ENCODE data around the gene P2RY8.
"Not testable (repeated sequence)": the region's sequence is repeated elsewhere in the genome, so short reads cannot be mapped to it uniquely, and the experiment has no call there.

The P2RY8 gene

DNA sequence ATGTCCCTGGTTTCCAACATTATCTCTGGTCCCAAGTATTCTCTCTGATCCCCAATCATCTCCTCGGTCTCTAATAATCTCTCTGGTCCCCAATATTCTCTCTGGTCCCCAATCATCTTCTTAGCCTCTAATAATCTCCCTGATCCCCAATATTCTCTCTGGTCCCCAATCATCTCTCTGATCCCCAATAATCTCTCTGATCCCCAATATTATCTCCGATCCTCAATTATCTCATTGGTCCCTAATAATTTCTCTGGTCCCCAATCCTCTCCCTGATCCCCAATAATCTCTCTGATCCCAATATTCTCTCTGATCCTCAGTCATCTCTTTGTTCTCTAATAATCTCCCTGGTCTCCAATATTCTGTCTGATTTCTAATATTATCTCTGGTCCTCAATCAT lies 16.6 kb downstream of the P2RY8 start:
- no peak for DNase-seq (ENCODE audit: low read depth in 3 of 3, low spot score in 1 of 3)

DNA sequence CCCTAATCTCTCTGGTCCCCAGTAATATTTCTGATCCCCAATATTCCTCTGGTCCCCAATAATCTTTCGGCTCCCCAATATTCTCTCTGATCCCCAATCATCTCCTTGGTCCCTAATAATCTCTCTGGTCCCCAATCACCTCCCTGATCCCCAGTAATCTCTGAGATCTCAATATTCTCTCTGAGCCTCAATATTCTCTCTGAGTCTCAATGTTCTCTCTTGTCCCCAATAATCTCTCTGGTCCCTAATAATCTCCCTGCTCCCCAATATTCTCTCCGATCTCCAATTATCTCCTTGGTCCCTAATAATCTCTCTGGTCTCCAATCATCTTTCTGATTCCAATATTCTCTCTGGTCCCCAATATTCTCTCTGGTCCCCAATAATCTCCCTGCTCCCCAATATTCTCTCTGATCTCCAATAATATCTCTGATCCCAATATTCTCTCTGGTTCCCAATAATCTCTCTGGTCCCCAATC lies 17.9 kb downstream of the P2RY8 start:
- no peak for DNase-seq (ENCODE audit: low read depth in 3 of 3, low spot score in 1 of 3)

DNA sequence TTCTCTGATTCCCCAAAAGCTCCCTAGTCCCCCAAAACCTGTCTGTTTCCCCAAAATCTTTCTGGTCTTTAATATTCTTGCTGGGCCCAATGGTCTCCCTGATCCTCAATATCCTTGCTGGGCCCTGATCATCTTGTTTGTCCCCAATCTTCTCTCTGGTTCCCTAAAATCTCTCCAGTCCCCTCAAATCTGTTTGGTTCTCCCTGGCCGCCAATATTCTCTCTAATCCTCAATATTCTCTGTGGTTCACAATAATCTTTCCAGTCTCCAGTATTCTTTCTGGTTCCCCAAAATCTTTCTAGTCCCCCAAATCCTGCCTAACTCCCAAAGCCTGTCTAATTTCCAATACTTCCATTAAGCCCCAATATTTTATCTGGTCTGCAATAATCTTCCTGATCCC lies 18.5 kb downstream of the P2RY8 start:
- DNase-seq (ENCODE audit: low read depth in 3 of 3, low spot score in 1 of 3): no peak

DNA sequence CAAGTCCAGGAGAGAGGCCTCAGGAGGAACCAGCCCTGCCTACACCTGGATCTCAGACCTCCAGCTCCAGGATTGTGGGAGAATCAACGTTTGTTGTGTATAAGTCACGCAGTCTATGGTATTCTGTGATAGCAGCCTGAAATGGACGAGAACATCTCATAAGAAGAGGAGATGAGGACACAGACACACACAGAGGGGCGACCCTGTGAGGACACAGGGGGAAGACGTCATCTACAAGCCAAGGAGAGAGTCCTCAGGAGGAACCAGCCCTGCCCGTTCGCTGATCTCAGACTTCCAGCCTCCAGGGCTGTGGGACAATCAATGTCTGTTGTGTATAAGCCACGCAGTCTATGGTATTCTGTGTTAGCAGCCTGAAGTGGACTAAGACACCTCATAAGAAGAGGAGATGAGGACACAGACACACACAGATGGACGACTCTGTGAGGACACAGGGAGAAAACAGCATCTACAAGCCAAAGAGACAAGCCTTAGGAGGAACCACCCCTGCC lies 20.3 kb downstream of the P2RY8 start:
- DNase-seq (ENCODE audit: low read depth in 3 of 3, low spot score in 1 of 3): no peak

DNA sequence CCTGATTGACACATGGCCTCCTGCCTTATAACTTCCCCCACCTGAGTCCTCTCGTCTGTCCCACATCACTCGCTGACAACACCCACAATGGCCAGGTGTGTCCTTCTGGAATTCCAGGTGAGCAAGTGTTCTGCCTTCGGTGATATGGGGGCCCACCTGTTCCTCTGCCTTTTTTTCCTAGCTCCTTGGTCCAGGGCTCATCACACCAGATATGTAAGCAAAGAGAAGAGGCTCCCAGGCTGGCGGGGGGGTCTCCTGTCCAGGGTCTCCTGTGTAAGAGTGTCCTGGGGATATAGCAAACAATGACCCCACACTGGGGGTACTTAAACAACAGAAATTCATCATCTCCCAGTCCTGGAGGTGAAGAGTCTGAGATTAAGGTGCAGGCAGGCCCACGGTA lies 25.2 kb downstream of the P2RY8 start:
- no peak for DNase-seq (ENCODE audit: low read depth in 3 of 3, low spot score in 1 of 3)

DNA sequence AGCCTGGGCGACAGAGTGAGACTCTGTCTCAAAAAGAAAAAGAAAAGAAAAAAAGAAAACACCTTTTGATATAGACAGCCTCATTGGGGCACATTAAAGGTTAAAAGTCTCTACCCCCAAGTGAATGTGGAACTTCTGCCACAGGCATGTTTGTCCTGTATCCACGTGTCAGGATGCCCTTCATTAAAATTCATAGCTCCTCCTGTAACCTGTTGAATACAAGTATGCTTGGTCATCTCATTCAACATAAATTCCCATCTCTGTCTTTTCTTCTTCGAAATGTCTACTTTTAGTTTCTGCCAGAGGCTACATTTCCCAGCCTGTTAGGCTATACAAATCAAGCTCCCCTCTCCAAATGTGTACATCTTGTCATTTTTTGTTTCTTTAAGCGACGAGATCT lies 25.8 kb downstream of the P2RY8 start:
- no peak for DNase-seq (ENCODE audit: low read depth in 3 of 3, low spot score in 1 of 3)

DNA sequence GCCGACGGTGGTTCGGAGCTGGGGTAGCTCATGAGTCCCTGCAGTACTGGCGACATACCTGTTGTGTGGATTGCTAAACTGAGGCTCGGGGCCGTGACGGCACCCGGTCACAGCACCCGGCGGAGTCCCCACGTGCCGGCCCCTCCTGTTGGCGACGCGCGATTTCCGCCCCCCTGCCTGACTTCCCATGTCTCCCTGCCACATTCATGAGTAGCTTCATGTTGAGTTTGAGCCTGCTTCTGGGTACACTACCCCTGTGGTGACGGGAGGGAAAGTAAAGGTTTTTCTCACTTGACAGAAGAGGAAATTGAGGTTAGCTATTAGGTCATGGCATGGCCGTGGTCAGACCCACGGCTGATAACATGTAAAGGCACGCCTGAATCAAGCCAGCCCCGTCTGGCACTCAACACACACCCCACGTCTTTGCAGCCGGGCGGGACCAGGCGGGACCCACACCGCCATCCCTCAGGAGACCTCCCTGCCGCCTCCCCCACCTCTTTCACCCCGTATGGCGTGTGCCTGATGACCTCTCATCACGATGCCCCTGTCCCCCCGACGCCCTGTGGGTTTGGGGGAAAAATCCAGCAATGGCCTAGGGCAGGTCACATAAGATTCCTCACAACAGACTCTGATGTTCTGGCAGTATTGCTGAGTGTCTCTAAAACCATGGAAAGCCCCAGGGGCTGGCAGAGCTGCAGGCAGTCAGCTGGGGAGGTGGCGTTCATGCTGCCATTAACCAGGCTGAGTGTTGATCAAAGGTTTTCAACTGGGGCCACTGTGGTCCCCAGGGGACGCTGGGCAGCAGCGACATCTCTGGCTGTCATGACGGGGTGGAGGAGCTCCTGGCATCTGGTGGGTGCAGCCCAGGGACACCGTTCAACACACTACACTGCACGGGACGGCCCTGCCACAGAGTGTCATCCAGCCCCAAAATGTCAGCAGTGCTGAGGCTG lies 29.2 kb downstream of the P2RY8 start:
- no peak for DNase-seq (ENCODE audit: low read depth in 3 of 3, low spot score in 1 of 3)

DNA sequence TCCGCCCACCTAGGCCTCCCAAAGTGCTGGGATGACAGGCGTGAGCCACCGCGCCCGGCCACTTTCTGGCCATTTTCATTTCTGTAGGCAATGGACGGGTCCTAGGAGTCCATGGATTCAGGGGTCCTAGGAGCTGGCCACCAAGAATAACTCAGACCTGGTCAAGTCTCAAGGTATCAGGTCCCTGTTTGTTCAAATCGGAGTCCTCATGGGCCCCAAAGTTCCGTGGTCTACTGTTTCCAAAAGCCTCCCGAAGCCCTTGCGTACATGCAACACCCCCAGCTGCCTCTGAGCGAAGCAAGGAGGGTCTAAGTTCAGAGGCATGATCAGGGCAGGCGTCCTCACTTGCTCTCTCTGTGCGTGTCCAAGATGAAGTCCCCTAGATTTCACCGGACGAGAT lies 30.1 kb downstream of the P2RY8 start:
- no peak for DNase-seq (ENCODE audit: low read depth in 3 of 3, low spot score in 1 of 3)

DNA sequence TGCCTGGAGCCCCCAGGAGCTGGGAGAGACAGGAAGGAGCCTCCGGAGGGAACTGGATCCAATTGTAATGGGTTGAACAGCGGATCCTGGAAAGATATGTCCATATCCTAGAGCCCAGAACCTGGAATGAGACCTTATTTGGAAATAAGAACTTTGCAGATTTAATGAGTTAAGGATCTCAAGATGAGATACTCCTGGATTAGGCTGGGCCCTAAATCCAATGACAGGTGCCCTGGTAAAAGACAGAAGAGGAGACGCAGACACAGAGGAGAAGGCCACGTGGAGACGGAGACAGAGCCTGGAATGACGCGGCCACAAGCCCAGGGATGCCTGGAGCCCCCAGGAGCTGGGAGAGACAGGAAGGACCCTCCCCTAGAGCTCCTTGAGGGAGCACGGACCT lies 34.1 kb downstream of the P2RY8 start:
- DNase-seq (ENCODE audit: low read depth in 3 of 3, low spot score in 1 of 3): no peak

DNA sequence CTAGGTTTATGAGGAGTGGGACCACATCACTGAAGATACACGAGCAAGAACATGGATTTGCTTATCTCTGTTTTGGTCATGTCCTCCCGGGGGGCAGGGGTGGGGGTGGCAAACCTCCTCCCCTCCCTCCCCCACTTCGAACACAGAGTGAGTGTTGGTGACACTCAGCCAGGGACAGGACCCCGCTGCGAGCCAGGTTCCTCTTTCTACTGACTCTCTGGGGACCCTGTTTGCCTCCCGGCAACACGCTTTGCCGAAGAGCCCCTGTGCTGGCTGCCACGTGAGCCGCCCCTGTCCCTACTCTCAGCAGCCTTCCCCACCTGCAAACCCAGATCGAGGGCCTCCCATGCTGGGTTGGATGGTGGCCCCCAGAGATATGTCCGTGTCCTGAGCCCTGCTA lies 34.7 kb downstream of the P2RY8 start:
- DNase-seq (ENCODE audit: low read depth in 3 of 3, low spot score in 1 of 3): no peak

DNA sequence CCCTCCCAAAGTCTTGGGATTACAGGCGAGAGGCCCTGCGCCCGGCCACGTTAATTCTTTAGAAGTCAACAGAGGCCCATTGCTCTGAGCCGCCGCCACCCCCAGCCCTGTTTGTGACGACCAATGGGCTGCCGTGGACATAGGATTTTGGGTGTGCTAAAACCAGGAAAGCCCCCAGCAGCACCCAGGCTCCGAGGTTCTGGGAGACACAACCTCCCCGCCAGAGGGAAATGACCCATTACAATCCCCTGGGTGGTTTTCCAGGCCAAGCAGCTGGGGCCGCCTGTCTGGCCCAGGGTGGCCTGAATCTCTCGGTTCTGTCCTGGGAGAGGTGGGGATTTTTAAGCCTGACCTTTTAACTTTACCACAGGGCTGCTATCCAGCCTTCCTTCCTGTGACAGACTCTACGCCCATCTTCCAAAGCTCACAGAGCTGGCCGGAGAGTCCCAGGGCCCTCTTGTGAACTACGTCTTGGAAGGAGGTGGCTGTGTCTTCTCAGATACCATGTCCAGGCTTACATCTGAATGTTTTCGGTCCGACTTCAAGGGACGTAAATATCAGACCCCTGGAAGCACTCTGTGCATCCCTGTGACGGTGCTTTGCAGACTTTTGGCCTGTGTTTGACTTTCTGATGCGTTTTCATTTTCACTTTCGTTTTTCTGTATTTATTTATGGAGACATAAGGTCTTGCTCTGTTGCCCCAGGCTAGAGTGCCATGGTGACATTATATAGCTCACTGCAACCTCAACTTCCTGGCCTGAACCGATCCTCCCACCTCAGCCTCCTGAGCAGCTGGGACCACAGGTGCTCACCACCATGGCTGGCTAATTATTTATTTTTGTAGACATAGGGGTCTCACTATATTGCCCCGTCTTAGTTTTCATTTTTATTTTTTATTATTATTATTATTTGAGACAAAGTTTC lies 36.0 kb downstream of the P2RY8 start:
- no peak for DNase-seq (ENCODE audit: low read depth in 3 of 3, low spot score in 1 of 3)

DNA sequence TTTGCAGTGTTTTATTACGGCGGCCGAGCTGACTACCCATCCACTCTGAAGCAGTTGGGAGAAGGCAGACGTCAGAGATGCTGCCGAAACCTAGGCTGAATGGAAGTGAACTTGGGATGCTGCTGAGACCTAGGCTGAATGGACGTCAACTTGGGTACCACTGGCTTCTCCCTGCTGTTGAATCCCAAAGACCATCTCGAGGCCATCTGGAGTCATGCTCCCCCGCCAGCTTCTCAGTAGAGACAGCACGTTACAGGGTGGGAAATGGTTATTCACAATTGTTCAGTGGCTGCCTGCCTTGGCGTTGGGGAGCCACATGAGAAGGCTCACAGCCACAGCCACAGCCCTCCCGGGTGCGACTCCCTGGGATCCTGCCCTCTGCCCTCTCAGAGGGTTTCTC lies 40.9 kb downstream of the P2RY8 start:
- DNase-seq (ENCODE audit: low read depth in 3 of 3, low spot score in 1 of 3): no peak

DNA sequence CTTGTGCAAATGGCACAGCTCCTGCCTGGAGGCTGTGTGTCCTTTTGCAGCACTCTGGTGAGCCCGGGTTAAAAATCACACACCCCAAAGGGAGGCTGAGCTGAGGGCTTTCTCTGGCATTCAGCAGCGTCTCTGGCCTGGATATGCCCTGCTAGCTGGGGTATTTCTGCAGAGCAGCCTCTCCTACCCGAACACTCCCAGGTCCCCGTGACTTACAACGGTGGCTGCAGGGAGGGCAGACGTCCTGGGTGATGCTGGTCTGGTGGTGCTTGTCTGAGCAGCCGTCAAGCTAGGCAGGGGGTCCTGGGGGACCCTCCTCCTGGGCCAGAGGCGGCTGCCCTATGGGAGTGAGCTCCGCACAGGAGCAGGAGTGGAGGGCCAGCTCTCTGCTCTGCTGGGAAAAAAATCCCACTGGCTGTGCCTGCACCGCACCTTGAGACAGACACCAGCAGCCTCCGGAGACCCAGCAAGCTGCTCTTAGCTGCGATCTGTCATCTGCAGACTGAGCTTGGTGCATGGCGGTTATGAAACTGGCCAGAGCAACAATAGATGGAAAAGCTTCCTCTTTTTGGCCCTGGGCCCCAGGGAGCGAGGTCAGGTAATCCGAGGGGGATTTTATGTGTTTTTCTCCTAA lies 43.0 kb downstream of the P2RY8 start:
- DNase-seq (ENCODE audit: low read depth in 3 of 3, low spot score in 1 of 3): no peak

DNA sequence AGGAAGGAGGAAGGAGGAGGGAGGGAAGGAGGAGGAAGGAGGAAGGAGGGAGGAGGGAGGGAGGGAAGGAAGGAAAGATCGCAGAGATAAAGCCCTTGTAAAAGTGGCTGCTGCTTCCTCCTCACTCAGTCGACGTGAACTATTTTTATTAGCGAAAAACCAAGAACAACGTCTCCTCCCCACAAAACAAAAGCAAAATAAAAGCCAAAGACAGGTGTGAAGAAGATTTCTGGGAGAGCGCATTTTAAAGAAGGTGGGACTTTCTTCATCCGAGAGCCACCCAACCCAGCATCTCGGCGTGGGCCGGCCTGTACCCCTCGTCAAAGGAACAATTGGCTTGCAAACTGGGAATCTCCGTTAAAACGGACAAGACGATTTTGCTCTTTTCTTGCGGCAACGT lies 43.6 kb downstream of the P2RY8 start:
- DNase-seq (ENCODE audit: low read depth in 3 of 3, low spot score in 1 of 3): no peak

DNA sequence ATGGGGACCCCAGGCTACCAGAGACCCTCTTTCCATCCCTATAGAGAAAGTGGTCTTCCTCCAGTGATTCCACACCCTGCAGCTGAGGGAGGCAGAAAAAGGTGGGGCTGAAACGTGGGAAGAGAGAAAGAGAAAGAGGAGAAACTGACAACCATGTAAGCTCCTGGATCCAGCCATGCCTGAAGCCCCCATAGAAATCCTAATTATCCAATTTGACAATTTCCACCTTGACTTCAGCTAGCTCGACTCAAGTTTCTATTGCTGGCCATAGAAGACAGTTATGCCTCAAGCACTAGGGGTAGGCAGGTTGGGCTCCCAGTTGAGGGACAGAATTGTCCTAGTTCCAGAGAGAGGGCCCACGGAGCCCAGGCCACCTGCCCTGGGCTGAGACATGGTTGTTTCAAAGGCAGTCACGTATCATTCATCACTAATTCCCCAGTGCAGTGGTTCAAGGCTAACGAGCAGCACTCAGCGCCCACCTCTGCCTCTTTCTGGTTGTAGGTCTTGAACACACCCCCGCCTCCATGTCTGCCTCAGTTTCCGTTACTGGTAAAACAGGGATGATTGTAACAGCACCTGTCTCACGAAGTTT lies 44.5 kb downstream of the P2RY8 start:
- DNase-seq (ENCODE audit: low read depth in 3 of 3, low spot score in 1 of 3): no peak

DNA sequence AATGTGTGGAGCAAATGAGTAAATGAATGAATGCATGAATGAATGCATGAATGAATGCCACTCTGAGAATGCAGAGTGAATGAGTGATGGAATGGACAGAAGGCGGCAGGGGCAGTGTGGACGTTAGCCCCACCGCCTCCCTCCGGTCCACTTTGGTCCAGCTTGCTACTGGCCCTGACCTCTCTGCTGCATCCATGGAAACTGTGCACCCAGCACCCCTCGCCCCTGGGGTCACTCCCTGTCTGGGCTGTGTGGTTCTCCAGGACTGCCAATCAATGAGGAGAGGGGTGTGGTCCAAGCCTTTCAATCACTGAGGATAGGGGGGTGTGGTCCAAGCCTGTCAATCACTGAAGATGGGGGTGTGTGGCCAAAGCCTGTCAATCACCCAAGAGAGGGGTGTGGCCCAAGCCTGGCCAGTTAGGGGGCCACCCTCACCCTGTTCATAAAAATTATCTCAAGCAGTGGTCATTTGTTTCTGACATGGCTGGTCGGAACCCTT lies 45.1 kb downstream of the P2RY8 start:
- no peak for DNase-seq (ENCODE audit: low read depth in 3 of 3, low spot score in 1 of 3)

DNA sequence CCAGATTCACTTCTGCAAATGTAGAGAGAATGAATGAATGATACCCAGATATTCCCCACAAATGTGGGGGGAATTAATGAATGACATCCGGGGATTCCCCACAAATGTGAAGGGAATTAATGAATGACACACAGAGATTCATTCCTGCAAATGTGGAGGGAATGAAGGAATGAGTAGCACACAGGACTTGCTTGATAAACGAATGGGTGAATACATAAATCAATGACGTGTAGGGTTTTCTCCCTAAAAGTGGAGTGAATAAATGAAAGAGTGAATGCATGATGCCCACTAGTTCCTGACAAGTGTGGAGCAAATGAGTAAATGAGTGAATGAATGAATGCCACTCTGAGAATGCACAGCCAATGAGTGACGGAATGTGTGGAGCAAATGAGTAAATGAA lies 45.7 kb downstream of the P2RY8 start:
- not testable (repeated sequence) for DNase-seq (ENCODE audit: low read depth in 3 of 3, low spot score in 1 of 3)

DNA sequence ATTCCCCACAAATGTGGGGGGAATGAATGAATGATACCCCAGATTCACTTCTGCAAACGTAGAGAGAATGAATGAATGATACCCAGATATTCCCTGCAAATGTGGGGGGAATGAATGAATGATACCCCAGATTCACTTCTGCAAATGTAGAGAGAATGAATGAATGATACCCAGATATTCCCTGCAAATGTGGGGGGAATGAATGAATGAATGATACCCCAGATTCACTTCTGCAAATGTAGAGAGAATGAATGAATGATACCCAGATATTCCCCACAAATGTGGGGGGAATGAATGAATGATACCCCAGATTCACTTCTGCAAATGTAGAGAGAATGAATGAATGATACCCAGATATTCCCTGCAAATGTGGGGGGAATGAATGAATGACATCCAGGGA lies 46.3 kb downstream of the P2RY8 start:
- DNase-seq (ENCODE audit: low read depth in 3 of 3, low spot score in 1 of 3): not testable (repeated sequence)

DNA sequence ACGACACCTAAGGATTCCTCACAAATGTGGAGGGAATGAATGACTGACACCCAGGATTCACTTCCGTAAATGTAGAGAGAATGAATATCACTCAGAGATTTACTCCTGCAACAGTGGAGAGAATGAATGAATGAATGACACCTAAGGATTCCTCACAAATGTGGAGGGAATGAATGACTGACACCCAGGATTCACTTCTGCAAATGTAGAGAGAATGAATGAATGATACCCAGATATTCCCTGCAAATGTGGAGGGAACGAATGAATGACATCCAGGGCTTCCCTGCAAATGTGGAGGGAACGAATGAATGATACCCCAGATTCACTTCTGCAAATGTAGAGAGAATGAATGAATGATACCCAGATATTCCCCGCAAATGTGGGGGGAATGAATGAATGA lies 47.6 kb downstream of the P2RY8 start:
- DNase-seq (ENCODE audit: low read depth in 3 of 3, low spot score in 1 of 3): not testable (repeated sequence)

DNA sequence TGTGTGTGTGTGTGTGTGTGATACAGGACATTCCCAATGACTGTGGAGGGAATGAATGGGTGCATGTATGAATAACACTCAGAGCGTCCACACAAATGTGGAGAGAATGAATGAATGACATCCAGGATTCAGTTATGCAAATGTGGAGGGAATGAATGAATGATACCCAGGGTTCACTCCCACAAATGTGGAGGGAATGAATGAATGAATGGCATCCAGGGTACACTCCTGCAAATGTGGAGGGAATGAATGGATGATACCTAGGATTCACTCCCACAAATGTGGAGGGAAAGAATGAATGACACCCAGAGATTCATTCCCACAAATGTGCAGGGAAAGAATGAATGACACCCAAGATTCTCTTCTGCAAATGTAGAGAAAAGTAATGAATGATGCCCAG lies 48.2 kb downstream of the P2RY8 start:
- no peak for DNase-seq (ENCODE audit: low read depth in 3 of 3, low spot score in 1 of 3)

DNA sequence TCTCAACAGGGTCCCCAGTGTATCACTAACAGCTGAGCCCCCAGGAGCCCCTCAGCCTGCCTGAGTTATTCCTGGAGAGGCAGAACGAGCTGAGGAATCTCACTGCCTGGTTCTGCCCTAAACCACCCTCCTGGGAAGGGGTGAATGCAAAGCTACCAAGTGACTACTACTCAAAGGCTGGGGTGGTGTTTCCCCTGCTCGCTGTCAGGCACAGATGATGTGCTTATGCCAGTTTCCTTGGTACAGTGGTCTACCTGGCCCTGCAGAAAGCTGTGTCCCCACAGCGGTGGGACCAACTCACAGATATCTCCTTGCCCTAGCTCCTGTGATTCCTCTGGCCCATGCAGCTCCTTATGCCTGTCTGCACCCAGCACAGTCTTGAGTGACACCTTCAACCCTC lies 48.8 kb downstream of the P2RY8 start:
- DNase-seq (ENCODE audit: low read depth in 3 of 3, low spot score in 1 of 3): no peak
